Measurements from ENCODE around the gene PANK2.
"Not testable (repeated sequence)": the region's sequence is repeated elsewhere in the genome, so short reads cannot be mapped to it uniquely, and the experiment has no call there.

Gene PANK2

DNA sequence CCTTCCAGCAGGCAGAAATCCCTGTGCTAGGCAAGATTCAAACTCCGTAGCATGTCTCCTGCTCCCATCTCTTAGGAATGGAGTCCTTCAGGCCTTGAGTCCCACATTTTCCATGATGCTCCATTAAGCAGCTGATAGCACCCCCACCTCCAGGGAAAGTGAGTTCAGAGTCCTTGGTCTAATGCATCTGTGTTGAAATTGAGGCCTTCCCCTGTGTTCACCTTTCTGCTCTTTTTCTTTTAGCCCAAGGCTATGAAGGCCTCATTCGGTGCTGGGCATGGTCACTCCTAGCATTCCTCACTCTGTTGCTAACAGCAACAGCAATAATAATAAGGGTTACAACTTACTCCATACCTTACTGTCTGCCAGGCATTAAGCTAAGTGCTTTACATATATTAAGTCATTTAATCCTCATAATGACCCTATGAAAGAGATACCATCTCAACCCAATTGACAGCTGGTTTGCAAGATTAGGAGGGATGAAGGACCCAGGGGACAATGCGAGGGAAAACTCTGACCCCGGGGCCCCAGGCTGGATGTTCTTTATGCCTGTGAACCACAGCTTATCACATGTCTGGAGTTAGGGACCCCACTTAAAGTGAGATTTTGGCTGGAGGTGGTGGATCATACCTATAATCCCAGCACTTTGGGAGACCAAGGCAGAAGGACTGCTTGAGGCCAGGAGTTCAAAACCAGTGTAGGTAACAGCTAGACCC, 17.5 kb upstream of the PANK2 start:
- no peak for DNase-seq

DNA sequence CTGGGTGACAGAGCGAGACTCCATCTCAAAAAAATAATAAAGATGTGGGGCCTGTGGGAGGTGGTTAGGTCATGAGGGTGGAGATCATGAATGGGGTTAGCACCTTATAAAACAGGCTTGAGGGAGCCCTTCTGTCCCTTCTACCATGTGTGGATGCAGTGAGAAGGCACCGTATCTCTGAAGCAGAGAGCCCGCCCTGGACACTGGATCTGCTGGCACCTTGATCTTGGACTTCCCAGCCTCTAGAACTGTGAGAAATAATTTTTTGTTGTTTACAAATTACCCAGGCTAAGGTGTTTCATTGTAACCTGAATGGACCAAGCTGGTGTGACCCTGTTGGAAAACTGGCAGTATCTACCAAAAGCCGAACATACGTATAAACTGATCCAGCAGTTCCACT, 15.7 kb upstream of the PANK2 start:
- no peak for DNase-seq

DNA sequence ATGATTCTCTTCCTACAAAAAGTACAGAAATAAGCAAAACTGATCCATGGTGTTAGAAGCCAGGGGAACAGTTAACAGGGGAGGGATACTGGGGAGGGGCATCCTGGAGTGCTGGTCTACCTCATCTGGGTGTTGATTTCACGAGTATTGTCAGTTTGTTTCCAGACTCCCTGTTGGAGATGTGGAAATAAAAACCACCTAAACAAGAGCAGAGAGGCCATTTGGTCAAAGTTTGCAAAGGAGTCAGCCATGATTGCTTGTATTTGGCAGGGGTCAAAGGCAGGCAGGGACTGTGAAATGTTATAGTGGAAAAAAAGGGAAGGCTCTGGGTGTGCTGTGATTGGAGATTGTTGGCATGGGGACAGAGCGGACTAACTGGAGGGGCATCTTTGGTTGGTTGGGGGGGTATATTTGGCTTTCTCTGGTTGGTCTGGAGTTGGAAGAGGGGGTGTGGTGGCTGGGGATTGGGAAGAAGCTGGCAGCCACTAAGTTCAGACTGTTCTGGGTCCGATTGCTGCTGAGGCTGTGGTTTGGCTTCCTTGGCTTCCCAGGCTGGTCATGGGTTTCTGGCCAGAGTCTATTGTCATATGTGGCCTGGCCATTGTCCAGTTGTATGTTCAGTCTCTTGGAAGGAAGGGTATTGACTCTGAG, 14.9 kb upstream of the PANK2 start:
- no peak for DNase-seq

DNA sequence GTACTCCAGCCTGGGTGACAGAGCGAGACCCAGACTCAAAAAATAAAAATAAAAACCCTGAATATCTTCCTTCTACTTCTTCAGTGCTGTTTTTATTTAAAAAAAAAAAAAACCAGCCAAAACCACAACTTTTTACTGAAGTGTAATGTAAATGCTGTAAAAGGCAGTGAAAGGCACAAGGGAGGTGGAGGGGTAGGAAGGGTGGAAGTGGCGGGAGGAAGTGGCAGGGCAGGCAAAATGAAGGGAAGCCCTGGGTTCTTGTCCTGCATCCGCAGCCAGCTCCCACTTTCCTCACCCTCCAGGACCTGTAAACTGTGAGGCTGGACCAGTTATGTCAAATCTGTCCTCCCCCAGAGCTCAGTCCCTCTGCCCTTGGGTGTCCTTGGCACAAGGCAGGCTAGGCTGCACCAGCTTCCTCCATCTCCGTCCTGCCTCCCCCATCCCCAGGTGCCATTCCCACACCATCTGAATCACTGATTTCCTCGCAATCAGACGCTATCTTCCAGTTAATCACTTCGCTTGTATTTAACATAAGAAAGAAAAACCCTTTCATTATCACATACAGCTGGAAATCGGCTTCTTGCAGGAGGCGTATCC, 13.7 kb upstream of the PANK2 start:
- DNase-seq = peak; percentile 94

DNA sequence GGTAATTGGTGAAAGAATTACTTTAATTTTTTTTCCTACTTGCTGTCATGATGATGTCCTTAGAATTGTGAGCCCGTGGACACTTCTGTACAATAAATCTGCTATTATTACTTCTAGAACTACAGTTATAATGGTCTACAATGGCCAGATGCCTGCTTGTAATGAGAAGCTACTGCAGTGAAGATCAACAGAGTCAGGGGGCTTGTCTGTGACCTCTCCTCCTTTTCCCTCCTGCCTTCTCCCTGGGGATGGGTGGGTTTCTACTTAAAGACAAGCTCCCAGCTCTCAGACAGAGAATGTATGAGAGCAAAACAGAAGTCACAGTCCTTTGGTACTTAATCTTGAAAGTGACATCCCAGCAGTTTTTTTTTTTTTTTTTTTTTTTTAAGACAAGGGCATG, 13.2 kb upstream of the PANK2 start:
- peak; percentile 94 for DNase-seq

DNA sequence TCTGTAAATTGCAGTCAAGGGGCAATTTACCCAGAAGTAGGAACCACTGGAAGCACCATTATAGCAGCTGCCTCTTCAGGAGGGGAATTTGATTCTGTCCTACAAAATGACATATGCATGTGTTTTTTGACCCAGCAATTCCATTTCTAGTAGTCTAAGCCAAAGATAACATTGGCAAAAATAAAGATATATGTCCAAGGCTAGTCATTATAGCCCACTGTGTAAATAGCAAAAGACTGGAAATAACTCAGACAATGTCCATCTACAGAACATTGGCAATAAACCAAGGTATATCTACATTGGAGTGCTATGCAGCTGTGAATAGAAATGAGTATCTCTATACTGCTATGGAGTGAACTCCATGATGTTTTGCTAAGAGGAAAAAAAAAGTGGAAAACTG, 12.5 kb upstream of the PANK2 start:
- peak; percentile 85 for DNase-seq

DNA sequence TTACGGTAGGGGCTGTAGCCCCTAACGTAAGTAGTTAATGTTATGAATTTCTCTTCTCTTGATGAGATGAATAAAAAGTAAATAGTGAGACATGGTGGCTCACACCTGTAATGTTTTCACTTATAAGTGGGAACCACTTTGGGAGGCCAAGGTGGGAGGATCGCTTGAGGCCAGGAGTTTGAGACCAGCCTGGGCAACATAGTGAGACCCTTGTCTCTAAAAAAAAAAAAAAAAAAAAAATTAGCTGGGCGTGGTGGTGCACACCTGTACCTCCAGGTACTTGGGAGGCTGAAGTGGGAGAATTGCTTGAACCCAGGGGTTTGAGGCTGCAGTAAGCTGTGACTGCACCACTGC, 10.3 kb upstream of the PANK2 start:
- not testable (repeated sequence) for DNase-seq

DNA sequence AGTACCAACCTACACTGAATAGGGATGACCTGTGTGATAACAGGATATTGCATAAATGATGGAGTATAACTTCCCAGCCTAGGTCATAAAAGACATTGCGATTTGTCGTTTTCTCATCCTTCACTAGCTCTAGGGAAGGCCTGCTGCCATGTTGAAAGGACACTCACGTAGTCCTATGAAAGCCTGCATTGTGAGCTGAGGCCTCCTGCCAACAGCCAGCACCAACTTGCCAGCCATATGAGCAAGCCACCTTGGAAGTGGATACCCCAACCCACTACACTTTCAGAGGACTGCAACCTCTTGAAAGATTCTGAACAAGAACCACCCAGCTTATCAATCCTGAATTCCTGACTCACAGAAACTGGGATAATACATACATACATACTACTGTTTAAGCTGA, 3.5 kb upstream of the PANK2 start:
- no peak for DNase-seq

DNA sequence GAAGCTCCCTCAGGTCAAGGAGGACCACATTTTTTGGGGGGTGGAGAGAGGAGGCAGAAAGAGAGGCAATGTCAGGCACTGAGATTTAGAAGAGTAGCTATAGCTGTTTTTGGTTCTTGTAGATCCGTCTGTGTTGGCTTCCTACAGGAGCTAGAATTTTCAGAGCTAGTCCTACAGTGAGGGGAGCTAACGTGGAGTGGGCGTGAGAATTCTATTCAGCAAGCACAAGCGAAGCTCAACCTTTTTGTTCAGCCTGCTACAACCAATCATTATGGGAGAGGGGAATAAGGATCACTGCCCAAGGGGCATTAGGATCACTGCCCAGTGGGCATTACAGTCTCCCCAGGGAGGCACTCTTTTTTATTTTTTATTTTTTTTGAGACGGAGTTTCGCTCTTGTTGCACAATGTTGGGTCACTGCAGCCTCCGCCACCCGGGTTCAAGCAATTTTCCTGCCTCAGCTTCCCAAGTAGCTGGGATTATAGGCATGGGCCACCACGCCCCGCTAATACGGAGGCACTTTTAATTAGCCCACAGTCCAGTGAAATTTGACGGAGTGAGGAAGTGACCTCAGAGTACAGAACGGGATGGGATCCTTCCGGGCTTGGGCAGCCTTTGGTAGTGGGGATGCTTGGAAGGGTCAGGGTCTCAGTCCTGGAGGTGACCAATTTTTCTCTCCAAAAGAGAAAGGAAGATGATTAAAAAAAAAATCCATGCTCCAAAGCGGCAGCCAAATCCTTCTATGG, 1.1 kb upstream of the PANK2 start:
- DNase-seq = peak; percentile 60

DNA sequence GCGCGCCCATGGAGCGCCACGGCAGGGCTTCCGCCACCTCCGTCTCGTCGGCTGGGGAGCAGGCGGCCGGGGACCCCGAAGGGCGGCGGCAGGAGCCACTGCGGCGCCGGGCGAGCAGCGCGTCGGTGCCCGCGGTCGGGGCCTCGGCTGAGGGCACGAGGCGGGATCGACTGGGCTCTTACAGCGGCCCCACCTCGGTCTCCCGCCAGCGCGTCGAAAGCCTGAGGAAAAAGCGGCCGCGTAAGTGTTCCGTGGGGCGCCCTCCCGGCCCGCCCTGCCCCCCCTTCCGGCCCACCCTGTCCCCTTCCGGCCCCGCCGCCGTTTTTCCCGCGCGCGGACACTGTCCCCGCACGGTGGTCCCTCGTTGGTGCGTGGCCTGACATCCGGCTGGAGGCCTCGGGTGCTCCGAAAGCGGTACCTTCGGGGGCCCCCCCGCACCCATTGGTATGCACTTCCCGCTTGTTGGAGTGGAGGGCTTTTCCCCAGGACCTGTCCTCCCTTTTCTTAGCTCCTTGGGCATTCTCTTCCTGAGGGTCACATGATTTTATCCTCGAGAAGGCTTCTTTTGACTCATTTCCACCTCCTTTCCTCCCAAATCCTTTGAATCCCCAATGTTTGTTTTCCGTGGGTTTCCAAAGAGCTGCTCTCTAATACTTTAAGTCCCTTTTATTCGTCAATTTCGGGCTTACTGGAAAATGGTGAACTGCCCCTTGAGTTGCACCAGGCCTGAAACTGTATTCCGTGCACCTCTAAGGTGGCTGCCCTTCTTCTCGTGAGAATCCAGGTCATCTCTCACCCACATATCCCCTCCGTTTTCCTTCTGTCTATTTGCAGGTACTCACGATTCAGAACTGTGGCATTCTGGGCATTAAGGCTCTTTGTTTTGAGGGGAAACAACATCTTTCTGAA, 556 bp downstream of the PANK2 start:
- peak; percentile 26 for DNase-seq

DNA sequence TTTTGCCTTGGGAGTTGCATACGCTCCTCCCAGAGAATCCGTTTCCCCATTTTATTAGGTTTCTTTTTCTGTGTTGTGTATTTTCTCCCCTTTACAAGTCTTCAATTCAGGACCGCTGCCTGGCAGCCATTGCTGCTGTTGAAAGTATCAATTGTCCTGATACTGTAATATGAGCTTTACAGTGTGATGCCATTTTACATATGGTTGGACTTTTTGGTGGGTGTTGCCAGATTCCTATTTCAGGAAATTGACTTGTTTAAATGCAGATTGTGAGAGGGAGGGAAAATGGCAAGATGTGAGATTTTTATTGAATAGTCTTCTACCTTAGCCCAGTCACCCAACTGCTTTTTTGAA, 1.2 kb downstream of the PANK2 start:
- no peak for DNase-seq

DNA sequence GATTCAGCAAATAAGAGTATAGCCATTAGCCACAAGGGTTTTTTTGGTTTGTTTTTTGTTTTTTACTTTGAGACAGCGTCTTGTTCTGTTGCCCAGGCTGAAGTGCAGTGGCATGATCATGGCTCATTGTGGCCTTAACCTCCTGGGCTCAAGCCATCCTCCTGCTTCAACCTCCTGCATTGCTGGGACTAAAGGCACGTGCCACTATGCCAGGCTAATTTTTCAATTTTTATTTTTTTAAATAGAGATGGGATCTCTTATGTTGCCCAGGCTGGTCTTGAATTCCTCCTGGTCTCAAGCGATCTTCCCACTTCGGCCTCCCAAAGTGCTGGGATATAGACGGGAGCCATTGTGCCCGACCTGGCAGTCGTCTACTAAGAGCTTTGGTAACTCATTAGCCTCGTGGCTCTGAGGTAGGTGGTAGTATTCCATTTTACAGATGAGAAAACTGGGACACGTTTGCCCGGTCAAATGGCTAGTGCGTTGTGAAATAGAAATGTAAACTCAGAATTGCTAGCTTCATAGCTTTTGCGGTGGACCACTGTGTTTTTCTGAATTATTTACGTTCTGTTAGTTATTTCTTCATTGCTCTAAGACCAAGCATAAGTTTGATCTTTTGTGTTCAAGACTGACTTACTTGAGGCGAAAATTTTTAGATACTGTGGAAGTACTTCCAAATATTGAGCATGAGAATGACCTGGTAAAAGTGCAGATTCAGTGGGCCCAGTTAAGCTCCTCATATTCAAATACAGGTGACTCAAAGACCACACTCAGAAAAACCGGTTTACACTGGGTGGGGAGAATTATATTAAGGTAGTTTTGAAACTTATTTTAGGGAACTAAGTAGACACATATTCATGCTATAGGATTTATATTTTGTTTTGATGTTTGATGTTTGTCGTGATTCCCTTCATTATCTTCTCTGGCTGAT, 2.1 kb downstream of the PANK2 start:
- no peak for DNase-seq

DNA sequence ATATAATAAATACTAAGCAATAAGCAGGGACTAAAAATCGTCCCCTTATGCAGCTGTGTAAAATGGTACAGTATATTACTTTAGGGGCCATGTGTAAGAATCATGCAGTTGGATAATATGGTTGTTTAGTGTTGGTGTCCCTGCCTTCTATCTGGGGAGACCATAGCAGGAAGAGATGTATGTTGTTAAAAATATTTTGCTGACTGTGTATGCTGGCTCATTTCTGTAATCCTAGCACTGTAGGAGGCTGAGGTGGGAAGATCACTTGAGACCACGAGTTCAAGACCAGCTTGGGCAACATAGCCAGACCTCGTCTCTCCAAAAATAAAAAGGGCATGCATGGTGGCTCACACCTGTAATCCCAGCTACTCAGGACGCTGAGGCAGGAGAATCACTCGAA, 5.6 kb downstream of the PANK2 start:
- DNase-seq = no peak

DNA sequence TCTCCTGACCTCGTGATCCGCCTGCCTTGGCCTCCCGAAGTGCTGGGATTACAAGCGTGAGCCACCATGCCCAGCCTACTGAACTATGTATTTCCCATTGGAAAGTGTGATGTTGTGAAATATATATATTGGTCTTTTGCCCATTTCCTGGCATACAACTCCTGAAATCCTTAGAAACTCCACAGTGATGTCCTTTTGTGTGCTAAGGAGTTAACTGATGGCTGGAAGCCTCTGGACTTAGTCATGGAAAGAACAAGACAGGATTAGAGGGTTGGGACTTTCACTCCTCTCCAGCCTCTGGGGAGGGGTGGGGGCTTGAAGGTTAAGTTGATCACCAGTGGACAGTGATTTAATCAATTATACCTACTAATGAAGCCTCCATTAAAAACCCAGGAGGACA, 7.1 kb downstream of the PANK2 start:
- no peak for DNase-seq

DNA sequence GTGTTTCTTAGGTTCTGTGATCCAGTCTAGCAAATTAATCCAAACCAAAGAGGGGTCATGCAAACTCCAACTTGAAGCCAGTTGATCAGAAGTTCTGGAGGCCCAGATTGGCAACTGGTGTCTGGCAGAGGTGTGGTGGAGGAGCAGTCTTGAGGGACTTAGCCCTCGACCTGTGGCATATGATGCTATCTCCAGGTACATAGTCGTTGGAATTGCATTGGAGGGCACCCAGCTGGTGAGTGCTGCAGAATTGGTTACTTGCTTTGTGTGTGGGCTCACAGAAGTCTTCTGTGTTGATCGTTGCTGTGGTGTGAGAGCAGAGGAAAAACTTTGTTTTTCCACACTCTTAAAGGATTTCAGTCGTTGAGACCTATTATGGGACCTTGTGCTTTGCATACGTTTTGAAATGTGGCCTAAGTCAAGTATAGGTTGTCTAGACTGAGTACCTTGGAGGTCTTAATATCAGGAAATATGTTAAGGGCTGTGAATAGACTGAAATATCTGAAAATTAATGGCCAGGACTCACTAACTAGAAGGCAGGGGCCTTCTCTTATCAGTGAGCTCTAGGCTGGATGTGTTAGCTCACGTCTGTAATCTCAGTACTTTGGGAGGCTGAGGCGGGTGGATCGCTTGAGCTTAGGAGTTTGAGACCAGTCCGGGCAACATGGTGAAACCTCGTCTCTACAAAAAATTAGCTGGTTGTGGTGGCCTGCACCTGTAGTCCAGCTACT, 7.8 kb downstream of the PANK2 start:
- no peak for DNase-seq

DNA sequence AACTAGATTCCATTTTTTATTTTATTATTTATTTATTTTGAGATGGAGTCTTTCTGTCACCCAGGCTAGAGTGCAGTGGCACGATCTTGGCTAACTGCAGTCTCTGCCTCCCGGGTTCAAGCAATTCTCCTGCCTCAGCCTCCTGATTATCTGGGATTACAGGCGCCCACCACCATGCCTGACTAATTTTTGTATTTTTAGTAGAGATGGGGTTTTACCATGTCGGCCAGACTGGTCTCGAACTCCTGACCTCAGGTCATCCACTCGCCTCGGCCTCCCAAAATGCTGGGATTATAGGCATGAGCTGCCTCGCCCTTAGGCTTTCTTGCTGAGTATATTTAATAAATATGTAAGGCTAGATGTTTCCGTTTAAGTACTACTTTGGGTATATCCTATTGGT, 9.0 kb downstream of the PANK2 start:
- DNase-seq = not testable (repeated sequence)

DNA sequence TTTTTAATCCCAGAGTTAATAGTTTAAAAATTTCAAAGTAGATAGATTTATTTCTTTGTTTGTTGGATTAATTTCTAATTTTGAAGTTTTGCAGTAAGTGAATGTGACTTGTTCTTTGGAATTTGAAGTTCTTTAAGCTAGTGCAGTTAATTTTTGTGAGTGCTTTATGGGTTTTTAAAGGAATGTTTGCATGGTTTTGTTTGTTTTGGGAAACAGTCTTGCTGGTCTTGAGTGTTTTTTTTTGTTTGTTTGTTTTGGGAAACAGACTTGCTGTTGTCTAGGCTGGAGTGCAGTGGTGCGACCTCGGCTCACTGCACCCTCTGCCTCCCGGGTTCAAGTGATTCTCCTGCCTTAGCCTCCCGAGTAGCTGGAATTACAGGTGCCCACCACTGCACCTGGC, 9.5 kb downstream of the PANK2 start:
- DNase-seq = no peak

DNA sequence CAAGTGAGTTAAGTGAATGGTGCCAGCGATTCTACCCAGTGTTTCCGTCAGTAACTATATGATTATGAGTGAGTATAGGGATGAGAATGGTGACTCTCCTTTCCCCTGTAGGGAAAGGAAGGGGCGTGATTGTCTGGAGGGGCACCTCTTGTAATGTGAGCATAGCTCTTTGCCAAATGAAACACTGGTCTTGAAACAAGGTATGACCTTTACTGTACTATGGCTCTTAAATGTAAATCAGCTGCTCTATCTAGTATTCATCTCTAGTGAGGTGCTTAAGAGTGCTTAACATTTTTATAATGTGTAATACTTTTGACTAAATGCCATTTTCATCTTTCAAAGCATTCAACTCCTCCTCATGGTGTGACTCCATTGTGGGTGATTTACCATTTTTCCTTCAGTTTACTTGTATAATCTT, 11.0 kb downstream of the PANK2 start:
- DNase-seq = peak; percentile 20

DNA sequence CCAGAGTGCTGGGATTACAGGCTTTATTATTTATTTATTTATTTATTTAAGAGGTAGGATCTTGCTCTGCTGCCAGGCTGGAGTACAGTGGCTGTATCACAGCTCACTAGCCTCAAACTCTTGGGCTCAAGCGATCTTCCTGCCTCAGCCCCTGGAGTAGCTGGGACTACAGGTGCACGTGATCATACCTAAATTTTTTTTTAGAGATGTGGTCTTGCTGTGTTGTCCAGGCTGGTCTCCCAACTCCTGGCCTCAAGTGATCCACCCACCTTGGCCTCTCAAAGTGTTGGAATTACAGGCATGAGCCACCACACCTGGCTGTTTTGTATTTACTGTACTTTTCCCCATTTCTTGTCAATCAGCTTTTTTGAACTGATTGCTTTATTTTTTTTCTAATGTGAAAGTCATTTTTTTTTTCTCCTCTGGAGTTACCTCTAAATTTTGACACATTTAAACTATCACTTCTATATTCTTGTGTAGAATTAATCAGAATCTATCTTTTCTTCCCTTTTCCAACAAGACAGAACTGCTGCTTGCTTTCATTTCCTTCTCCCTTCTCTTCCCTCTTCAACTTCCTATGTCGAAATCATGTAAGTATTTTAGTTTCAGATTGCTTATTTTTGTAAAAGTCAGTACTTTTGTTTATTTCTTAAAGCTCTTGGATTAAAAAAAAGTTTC, 12.0 kb downstream of the PANK2 start:
- DNase-seq = no peak

DNA sequence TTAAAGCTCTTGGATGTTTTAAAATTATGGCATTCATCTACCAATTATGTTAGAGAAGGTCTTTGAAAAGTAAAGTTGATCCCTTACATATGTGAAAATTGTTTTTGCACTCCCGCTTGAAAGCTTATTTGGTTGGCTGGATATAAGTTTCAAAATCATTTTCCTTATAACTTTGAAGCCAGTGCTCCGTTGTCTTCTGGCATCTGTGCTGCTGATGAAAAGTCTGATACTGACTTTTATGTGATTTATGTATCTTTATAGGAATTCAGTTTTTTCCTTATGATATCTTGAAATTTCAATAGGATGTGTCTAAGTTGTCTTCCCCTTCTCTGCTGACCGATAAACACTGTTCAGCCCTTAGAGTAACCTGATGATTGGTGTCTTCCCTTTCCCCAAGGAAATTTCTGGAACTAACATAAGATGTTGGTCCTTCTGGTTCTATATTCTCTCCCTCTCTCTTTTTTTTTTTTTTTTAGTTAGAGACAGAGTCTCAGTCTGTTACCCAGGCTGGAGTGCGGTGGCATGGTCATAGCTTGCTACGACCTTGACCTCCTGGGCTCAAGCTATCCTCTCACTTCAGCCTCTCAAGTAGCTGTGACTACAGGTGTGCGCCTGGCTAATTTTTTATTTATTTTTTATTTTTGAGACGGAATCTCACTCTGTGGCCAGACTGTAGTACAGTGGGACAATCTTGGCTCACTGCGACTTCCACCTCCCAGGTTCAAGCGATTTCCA, 12.7 kb downstream of the PANK2 start:
- no peak for DNase-seq

Measured in NCI-H2227 treated with DMSO at 0.1 percent for 48 hours (cell line).